A172 (cell line): ENCODE measurements around the gene SLCO3A1. TPM values are rescaled to one million over a fixed set of nuclear protein-coding genes. Genes with fewer than 3 reads are reported as not detected.

Experiments used
- DNase-seq: peaks from one replicate; pipeline ENCODE4 v3.0.0-alpha.2; 2015; ENCODE audit warnings: low spot score
- total RNA-seq: library from RNA; depleted of rRNA; stranded (reverse); fragments of >200 nt; shearing (Covaris generic); gene quantifications from 2 replicates; pipeline ENCODE4 v1.2.3, GENCODE V29; 2014

SLCO3A1 gene
- total RNA-seq, 1 experiment from 2014 or later, result 4.0 TPM

DNA sequence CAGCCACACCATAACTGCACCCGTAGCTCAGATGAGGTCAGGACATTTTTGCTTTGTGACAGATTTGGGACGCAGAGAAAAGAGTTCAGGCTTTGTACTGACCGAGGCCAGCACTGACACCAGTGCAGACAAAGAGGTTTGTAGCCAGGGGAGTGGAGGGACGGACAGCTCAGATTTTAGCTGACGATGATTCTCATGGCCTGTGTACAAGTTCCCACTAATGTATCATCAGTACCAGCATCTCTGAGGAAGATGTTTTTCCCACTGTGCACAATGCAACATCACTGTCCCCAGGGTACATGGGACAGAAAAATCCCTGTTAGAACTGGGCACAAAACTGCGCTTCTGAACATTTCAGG lies 112.7 kb downstream of the SLCO3A1 start:
- no peak for DNase-seq

DNA sequence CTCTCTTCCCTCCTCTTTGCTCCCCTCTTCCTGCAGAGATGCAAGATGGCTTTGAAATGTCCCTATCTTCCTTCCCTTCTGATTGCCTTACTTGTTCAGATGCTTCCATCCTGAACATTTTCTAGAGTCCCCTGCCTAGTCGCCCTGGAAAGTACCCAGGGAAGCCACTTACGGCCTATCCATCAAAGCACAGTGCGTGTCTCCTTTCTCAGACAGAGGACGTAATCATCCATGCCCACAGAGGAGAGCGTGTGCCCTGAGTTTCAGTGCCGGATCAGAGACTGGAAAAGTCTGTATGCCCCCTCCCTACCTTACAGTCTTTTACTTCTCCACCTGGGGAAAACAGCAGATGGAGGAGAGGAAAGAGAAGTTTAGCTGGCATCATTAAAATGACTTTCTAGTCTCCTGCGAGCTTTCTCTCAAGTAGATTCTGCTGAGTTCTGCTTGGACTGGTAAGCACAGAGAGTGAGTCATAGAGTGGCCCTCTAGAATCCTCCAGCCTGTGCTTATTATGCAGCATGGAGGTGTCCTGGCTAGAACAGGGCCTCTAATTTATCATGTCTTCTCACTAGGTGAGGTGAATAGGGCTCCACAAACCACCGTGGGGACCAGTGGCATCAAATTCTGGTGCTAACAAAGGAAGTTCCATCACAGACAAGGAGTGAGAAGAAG lies 114.6 kb downstream of the SLCO3A1 start:
- DNase-seq, result peak; percentile 56

DNA sequence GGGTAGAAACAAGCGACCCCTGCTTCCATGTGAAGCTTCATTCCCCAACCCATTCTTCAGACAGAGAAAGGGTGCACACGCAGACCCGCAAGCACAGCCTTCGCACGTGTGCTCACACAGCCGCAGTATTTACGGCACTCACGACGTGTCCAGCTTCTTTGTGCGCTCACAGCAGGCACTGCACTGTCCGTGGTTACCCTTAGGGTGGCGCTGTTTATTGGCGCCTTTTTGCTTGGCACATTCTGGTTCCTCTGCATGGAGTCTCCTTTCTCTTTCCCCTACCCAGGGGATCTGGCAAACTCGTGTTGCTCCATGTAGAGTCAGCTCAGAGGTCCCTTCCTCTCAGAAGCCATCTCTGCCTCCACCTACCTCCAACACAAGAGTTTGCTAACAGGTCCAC lies 115.1 kb downstream of the SLCO3A1 start:
- DNase-seq, result no peak

DNA sequence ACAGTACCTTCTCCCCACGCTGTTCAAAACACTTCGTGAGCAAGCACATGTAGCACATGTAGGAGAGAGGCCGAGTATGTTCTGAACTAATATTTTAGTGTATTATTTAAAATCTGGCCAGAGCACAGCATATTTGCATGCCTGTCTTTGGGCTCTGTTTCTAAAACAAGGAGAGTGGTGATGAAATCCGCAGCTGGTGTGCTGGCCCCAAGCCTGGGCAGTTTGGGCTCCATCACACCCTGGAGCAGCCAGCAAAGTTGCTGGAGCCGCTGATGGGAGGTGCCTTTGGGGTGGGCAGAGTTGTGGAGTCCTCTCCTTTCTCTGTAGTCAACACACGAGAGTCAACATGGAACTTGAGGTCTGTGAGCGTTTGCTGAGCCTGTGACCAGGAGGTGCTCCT lies 116.6 kb downstream of the SLCO3A1 start:
- no peak for DNase-seq

DNA sequence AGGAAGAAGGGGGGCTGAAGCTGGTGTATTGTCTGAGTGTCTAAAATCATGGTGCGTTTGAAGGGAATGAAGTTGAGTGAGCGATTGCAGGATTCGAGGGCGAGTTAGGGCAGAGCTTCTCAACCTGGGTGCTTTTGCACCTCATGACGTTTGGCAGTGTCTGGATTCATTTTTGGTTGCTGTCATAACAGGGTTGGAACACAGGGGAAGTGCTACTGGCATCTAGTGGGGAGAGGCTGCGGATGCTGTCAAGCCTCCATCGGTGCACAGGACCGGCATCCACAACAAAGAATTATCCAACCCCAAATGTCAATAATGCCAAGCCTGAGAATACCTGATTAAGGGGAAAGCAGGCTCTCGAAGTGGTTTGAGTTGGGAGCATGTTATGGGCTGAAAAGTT lies 120.0 kb downstream of the SLCO3A1 start:
- DNase-seq, result no peak

DNA sequence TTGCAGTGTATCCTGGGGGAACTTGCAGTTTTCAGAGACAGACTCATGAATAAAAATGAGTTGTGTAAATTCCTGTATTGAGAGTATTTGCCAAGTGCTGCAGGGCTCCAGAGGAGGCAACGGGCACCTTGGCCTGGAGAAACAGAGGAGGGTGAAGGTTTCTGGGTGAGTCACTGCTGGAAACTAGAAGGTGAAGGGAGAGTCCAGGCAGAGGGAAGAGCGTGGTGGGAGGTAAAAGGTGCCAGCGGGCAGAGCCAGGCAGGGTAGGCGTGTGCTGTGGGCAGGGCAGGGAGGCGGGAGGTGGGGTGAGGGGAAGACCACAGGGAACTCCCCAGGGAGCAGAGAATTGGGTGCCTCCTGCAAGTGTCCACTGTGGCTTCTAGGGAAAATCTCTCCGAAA lies 120.8 kb downstream of the SLCO3A1 start:
- DNase-seq, result peak; percentile 44

DNA sequence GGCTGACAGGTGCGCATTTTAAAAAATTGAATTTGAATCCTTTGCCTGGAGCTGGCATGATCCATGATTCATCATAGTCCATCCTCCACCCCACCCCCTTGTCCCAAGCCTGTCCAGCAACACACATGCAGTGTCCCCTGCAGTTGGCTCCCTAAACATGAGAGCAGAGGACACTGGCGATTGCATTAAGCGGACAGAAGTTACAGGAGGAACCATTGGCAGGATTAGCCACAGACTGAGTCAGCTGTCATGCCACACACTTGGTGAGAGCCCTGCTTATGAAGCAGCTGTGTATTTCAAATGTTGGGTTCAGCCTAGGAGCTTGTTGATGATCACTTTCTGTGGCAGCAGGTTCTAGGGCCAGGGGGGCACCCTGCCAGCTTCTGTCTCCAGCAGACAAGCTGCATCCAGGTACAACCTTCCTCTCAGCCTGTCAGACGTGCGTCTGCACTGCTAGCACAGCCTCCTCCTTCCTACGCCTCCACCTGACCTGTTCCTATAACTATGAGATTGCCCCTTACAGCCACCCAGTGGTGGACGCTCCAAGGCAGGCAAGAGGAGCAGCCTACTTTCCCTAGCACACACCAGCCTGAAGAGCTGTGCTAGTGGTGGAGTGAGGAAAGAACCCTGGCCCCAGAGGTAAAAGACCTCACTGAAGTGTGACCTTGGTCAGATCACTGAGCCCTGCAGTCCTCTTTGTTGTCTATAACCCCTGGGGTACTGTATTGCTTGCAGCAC lies 121.9 kb downstream of the SLCO3A1 start:
- no peak for DNase-seq

DNA sequence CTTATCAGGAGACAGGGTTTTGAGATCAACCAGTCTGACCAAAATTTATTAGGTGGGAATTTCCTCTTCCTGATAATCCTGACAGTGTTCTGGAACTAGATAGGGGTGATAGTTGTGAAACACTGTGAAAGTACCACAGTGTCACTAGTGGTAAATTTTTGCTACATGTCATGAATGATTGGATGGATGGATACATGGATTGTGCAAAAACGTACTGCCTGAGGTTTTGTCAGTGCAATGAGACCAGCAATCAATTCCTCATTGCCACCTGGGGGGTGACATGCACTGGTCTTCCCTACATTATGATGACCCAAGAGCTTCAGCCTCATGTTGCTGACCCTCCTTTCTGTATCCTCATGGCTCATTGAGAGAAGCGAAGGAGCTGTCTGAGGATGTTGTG lies 123.5 kb downstream of the SLCO3A1 start:
- DNase-seq, result no peak

DNA sequence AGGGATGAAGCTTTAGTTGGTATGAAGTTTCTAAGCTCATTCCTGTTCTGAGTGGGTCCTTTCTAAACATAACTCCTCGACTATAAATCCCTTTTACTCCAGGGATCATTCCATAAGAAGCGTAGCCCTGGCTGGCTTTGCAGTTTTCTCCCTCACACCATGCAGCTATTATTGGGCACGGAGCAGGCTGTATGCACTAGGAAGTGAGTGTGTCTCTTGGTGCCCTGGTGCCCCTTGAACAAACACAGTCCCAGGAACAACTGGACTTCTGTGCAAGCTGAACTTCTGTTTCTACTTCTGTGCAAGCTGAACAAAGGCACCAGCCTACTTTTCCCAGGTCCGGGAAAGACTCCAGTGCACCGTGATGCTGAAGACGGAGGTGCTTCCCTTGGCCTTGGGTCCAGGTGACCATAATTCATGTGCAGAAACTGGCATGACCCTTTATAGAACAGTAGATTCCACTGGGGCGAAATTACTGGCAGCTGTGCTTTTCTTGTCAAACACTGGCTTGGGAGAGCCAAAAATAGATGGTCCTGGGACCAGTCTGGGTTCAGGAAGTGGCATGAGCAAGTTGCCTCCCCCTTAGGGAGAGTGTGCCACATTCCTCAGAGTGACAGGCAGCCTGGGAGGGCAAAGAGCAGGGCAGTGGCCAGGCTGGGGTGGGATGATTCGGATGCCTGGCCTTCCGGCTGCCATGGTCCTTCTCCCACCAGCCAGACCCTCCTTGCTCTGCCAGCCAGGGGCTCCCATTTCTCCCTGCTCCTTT lies 127.2 kb downstream of the SLCO3A1 start:
- no peak for DNase-seq

DNA sequence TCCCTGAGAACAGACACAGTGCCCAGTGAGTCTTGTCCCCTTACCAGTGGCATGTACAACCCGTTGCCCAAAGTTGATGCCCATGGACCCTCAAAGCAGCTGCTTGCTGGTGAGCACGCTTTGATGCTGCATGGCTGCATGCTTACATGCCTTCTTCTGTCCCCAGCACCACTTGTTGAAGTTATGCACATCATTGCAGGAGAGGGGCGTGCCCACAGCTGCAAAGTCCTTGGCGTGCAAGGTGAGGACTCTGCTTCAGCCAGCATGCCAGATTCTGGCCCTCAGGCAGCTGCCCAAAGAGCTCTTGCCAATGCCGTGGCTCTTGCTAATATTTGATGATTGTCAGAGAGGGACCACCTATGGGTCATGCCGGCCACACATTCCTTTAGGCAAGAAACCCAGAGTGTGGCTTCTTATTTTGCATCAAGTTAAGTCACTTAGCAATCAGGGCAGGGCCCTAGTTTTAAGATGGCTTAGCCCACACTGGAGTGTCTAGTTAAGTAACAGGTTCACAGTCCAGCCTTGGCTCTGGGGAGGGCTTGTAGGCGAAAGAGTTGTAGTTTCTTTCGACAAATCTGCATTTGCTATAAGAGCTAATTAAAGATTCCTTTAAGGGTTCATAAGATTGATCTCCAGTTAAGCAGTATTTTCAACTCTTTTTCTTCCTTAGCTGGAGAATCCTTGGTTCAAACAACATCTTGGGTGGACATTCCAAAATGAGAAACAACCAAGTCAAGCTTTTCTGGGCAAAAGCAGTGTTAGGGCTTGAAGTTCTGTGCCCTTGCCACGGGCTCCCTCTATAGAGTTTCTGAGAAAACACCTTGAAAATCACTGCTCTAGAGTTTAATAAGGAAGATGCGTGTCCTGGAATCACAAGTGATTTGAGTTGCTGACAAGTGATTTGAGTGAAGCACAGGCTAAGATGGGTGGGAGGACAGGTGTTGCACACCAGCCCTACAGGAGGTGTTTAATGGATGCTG lies 128.6 kb downstream of the SLCO3A1 start:
- DNase-seq, result no peak

DNA sequence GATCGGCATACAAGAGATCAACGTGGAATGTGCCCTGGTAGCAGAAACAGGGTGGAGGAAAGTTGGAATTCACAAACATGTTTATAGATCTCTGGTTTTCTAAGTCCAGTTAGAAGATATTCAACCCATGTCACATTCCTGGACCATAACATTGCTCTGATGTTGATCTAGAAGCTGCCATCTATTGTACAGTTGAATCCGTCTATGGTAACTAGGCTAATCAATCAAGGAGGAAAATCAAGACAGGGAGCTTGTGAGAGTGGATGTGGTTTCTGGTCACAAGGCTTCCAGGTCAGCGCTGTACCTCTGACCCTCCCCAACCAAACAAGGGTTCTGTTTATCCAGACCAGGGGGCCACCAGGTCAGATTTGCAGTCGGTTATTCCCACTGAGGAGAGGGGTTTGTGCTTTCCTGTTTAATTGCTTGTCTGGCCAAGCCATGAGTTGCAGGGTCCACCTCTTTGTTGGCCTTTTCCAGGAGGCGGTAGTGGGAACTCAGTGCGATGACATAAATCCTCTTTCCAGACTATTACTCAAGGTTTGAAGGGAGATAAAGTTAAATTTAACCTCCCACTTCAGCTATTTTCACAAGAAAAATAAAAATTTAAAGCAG lies 130.3 kb downstream of the SLCO3A1 start:
- DNase-seq, result no peak

DNA sequence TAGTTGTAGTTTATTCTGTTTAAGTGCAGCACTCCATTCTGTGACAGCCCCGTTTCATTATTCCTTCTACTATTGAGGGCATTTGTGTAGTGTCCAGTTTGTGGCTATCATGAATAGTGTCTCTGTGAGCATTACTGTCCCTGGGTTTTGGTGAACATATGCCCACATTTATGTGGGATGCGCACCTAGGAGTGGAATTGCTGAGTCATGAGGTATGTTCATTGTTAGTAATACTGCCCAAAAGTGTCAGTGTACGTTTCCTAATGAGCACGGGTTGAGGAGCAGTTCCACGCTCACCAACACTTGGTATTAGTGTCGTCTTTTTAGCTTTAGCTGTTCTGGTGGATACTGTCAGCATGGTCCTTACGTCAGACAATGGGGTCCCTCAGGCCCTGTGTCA lies 131.8 kb downstream of the SLCO3A1 start:
- DNase-seq, result no peak

DNA sequence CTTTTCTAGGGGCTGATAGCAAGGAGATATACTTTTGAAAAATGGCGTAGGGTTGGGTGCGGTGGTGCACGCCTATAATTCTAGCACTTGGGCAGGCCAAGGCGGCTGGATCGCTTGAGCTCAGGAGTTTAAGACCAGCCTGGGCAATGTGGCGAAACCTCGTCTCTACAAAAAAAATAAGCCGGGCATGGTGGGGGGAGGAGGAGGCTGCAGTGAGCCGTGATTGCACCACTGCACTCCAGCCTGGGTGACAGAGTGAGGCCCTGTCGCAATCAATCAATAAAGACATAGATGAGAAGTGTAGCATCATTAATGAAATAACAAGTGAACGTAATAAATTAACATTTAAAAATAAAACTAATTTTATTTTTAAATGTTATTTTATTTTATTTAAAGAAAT lies 134.6 kb downstream of the SLCO3A1 start:
- no peak for DNase-seq

DNA sequence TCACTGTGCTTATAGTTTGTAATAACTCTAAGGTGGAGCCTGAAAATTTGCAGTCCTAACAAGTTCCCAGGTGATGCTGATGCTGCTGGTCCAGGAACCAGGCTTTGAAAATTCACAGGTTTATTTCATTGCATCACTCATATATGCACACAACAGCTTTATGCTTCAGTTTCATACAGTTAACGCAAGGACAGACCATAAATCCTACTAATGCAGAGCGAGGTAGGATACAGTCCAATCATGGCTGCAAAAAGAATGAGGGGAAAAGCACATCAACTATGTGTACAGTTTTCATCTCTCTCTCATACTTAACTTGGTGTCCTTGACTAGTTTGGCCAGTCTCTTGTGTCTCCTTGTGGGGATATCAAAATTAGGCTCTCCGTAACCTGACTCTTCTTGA lies 135.1 kb downstream of the SLCO3A1 start:
- DNase-seq, result no peak

DNA sequence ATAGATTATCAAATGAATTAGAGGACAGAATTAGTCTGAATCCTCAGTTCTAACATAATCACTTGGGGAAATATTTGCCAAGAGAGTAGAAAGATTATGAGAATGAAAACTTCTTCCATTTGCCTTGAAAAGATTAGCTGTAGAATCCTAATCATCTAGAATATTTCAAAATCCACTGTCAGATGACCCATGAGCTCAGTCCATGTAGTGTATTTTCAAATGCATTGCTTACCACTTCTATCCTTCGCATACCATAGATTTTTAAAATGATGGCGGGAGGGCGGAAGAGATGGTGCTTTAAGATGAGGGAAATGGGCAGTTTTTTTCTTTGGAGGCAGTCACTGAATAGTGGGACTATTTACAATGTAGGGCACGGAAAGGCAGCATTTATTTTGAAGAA lies 136.3 kb downstream of the SLCO3A1 start:
- no peak for DNase-seq

DNA sequence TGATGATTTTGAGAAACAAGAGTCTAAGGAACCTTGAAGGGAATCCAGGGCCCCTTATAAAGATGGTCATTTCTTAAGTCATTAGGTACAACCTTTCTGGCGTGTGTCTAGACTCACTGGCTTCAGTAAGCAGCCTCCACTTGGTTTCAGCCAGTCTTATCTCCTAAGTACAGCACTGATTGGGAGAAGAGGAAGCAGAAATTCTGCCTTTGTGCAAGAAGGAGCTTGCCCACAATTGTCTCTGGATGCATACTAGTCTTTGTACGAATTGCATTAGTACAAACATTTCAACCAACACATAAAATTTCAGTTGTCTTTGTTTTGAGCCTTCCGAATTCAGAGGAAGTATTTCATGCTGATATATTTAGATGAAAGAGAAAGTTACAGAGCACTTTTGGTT lies 139.4 kb downstream of the SLCO3A1 start:
- DNase-seq, result no peak

DNA sequence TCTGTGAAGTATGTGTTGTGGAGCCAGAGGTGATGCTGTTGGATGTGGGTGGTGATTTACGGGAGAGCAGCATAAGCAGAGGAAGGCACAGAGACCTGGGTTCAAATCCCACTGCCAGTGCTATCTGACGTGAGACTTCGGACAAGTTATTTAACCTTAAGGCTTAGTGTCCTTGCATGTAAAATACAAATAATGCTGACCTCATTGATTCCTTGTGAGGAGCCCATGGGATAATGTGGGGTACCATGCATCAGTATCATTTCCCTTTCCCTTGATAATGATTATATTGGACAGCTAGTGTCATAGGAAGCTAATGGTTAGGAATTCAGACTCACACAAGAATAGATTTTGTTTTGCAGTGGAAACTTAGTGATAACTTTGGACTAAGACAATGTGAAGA lies 141.6 kb downstream of the SLCO3A1 start:
- DNase-seq, result no peak

DNA sequence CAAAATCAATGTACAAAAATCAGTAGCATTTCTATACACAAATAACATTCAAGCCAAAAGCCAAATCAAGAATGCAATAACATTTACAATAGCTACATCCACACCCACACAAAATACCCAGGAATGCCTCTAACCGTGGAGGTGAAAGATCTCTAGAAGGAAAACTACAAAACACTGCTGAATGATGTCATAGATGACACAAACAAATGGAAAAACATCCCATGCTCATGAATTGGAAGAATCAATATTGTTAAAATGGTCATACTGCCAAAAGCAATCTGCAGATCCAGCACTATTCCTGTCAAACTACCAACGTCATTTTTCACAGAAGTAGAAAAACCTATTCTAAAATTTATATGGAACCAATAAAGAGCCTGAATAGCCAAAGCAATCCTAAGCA lies 143.7 kb downstream of the SLCO3A1 start:
- DNase-seq, result no peak

DNA sequence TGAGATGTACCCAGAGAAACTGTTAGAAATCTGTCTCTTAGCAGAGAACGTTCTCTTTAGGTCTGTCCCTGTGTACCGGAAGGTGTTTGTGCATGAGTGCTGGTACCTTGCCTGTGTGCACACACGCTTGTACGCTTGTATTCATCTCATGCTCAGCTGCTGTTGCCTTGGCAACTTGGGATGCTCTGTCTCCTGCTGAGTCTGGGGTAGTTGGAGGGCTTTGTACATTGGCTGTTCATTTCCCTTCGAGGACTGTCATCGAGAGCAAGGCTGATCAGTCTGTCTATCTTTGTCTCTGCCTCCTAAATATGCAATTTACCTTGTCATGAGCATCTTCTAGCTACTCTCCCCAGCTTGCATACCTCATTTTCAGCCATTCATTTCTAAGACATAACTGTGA lies 147.2 kb downstream of the SLCO3A1 start:
- DNase-seq, result no peak

DNA sequence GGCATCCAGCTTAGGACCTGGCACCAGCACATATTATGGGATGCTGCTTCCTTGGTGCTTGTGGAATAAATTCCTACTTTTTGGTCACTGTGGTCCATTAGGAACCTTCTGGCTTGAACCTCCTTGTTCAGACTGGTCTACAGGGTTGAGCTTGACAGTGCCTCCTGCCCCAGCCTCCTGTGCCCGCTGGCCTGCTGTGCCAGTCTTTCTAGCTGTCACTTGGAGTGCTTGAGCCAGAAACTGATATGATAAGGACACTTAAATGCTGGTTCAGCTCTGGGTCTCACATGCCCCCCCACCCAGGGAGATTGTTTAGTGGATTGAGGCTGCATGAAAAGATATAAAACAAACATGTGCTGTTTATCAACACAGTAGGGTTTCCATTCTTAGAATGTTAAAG lies 147.8 kb downstream of the SLCO3A1 start:
- no peak for DNase-seq

DNA sequence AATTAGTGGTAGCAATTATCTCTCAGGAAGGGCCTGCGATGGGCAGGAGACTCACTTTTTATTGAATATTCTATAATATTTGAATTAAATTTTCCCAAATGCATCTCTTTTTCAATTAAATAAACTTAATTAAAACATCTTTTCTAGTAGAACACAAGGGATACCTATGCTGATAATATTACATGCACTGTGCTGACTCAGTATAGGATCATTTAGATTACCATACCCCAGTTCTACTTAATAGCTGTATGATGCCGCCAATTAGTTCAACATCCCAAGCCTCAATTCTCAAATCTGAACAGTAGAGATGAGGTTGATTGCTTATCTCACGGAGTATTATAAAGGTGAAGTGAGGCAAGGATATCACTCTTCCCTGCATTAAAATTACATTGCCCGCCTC lies 149.2 kb downstream of the SLCO3A1 start:
- no peak for DNase-seq
